ENCODE results near the gene CCDC85A. TPM values are rescaled to one million over a fixed set of nuclear protein-coding genes. Genes with fewer than 3 reads are reported as not detected.

The CCDC85A gene
- 0.48 TPM in 1 of 2 replicates, not detected in the other for total RNA-seq (2021; fragmentation: NEBNext Ultra II Directional; extraction: Animal tissue kit (Norgen Biotek cat#: 25700))
- polyA plus RNA-seq (2011; rRNA removed): 0.14 and 0.20 TPM in 2 replicates
- polyA plus RNA-seq (2011; cell fraction: cytosol; rRNA removed): 0.36 TPM
- polyA plus RNA-seq (2011; cell fraction: nucleus; rRNA removed): 0.46 TPM
- polyA plus RNA-seq (2012, experiment 1 of 2): 0.15 to 0.29 TPM (median 0.19 TPM) in 4 replicates
- not detected for polyA plus RNA-seq (2012, experiment 2 of 2)
- 0.10 TPM for polyA plus RNA-seq (2013, experiment 1 of 2)
- 0.07 TPM for polyA plus RNA-seq (2013, experiment 2 of 2)
- 0.38 and 0.76 TPM in 2 replicates for polyA minus RNA-seq (2011; rRNA and poly(A)+ RNA removed)
- 0.29 TPM for polyA minus RNA-seq (2011; cell fraction: cytosol; rRNA and poly(A)+ RNA removed)
- 1.8 TPM for polyA minus RNA-seq (2011; cell fraction: nucleus; rRNA and poly(A)+ RNA removed)
- long read RNA-seq, experiment 1: 0 reads
- long read RNA-seq, experiment 2: 0 reads

GRCh38 chr2:56183643-56184499 is at the start of gene CCDC85A:
CCDC85A (plus strand) TSS chr2:56183990; CDS start chr2:56184625, 635 bp downstream.
- peak; percentile 36 to 93 for DNase-seq (ENCODE audit: low read depth in 1 of 2, low spot score in 2 of 2)
- Histone ChIP-seq H3K23ac (ENCODE audit: insufficient read length) (no peak within 1 kb of the TSS), H3K4me2 (ENCODE audit: insufficient read depth in 1 of 2, low read depth in 2 of 2, low read length in 2 of 2) (peak within 1 kb of the TSS; percentile 96 to 97), H3K79me1 (ENCODE audit: low read depth, low read length) (no peaks in the 10 kb centered on the region), H2AK5ac (ENCODE audit: low read depth, low read length) (no peak within 1 kb of the TSS), H2BK15ac (ENCODE audit: low read length) (no peak within 1 kb of the TSS), H2BK20ac (ENCODE audit: low read length) (no peak within 1 kb of the TSS), H4K8ac (ENCODE audit: extremely low read depth, insufficient read depth, low read length) (peak within 1 kb of the TSS; percentile 57; the same call in 1 of the 2 replicates), H3K23me2 (ENCODE audit: low read depth, low read length) (peaks cover 18% of the 10 kb centered on the region; the same call in 1 of the 2 replicates), H2BK12ac (ENCODE audit: low read depth, low read length) (no peak within 1 kb of the TSS), H4K20me1 (replicated peaks in 1 of 2; ENCODE audit: control insufficient read depth in 1 of 2, insufficient read depth in 2 of 2, low read length in 2 of 2) (peaks cover 25 to 31% of the 10 kb centered on the region in 2 experiments), H3K56ac (replicated peaks; ENCODE audit: insufficient read length, low read depth, low read length) (no peak within 1 kb of the TSS), H3K4me3 (ENCODE audit: extremely low read depth in 1 of 4, insufficient read depth in 2 of 4, low read depth in 3 of 4, low read length in 4 of 4) (peak within 1 kb of the TSS; percentile 33 to 70 (median 46)), H3K27ac (ENCODE audit: low read depth, low read length) (no peak within 1 kb of the TSS), H2BK120ac (replicated peaks; ENCODE audit: low read depth, low read length) (no peak within 1 kb of the TSS), H3K4ac (replicated peaks; ENCODE audit: insufficient read length, low read depth, low read length) (no peak within 1 kb of the TSS), H3K36me3 (ENCODE audit: control insufficient read depth in 2 of 4, insufficient read depth in 4 of 4, low read length in 3 of 4) (no peaks in the 10 kb centered on the region; a peak in 1 of 8 replicates), H3K14ac (ENCODE audit: insufficient read length) (no peak within 1 kb of the TSS), H2AFZ (ENCODE audit: low read length) (no peak within 1 kb of the TSS; the same call in 1 of the 2 replicates), H3K9me3 (ENCODE audit: insufficient read depth in 2 of 2, low read depth in 1 of 2, low read length in 1 of 2) (no peaks in the 10 kb centered on the region), H2BK5ac (ENCODE audit: low read depth, low read length) (no peak within 1 kb of the TSS), H4K91ac (replicated peaks; ENCODE audit: insufficient read length, low read length) (no peak within 1 kb of the TSS), H3K79me2 (ENCODE audit: control insufficient read depth in 1 of 2, insufficient read depth in 2 of 2, low read length in 2 of 2) (no peaks in the 10 kb centered on the region), H3K9ac (replicated peaks in 1 of 4; ENCODE audit: extremely low read depth in 1 of 4, low read depth in 3 of 4, low read length in 3 of 4) (peak within 1 kb of the TSS in 1 of 4 experiments; percentile 35; a peak in 1 of 7 replicates), H3K27me3 (replicated peaks in 1 of 4; ENCODE audit: control insufficient read depth in 3 of 4, extremely low read depth in 1 of 4, insufficient read depth in 3 of 4, low read length in 3 of 4) (peaks cover 56 to 90% (median 85%) of the 10 kb centered on the region in 4 experiments), H3K4me1 (replicated peaks in 1 of 4; ENCODE audit: control insufficient read depth in 3 of 4, insufficient read depth in 4 of 4, low read length in 3 of 4) (peaks cover 3 to 10% (median 7%) of the 10 kb centered on the region in 4 experiments), H3K18ac (ENCODE audit: extremely low read depth, low read length) (no peak within 1 kb of the TSS; the same call in 1 of the 2 replicates), H4K5ac (ENCODE audit: insufficient read length, low read depth, low read length) (no peak within 1 kb of the TSS)
- 1% methylated on average over 48 of the region's 86 CpGs; no CpG with 5 or more reads in 1 of the 2 experiments for WGBS, 2 experiments (ENCODE audit: extremely low coverage in 1 of 2, insufficient coverage in 1 of 2, insufficient read length in 1 of 2, insufficient replicate concordance in 2 of 2, low coverage in 1 of 2, low lambda C conversion rate in 2 of 2, missing lambda C conversion rate in 1 of 2)
- ChIA-PET CTCF (ENCODE audit: partially characterized antibody) (interaction anchor here (0.6 to 2.3 kb wide), 31 partner anchors 9 to 1489 kb away, joined by 3 to 9 read pairs (median 3); no protein-coding TSS in a partner anchor), POLR2A (ENCODE audit: partially characterized antibody) (interaction anchor here (0.5 kb wide), 1 partner anchor 1264 kb away, joined by 3 read pairs; no protein-coding TSS in a partner anchor)
- no peak for FAIRE-seq
- TF ChIP-seq RNF2 (IDR thresholded peaks at IDR 0.05; ENCODE audit: borderline replicate concordance, low read depth, low read length, missing control alignments, poor library complexity, severe bottlenecking): no peak
- no peak for TF ChIP-seq RFX5 (IDR thresholded peaks at IDR 0.05; ENCODE audit: borderline replicate concordance, low read depth, low read length)
- TF ChIP-seq KDM1A (IDR thresholded peaks at IDR 0.05; ENCODE audit: borderline replicate concordance, low read length): no peak
- peak; percentile 75 to 85 (median 83) for TF ChIP-seq CTCF (IDR thresholded peaks at IDR 0.05; ENCODE audit: control extremely low read depth in 1 of 3, insufficient read depth in 1 of 3, low read depth in 1 of 3, low read length in 3 of 3)
- TF ChIP-seq ASH2L (IDR thresholded peaks at IDR 0.05; ENCODE audit: low read length): peak; percentile 75

Measured in H1 (cell line).